Neural progenitor cell (in vitro differentiated cells): ENCODE results near the gene WDR88. TPM values are rescaled to one million over a fixed set of nuclear protein-coding genes. Genes with fewer than 3 reads are reported as not detected.

Experiments
- DNase-seq: peaks from one replicate; pipeline ENCODE4 v3.0.0-alpha.2; 2016; ENCODE audit warnings: low spot score
- H2AFZ ChIP-seq: fragments of 200-600 bp; sonication (generic); replicated peaks from 2 replicates; pipeline ENCODE4 v1.6.1; 2016; ENCODE audit warnings: antibody characterized with exemption
- H3F3A ChIP-seq: fragments of 200-600 bp; sonication (generic); 2 replicates; pipeline ENCODE4 v1.6.1; 2016; ENCODE audit warnings: antibody characterized with exemption, low read depth
- H3K27ac ChIP-seq: fragments of 200-600 bp; sonication (generic); 2 replicates; pipeline ENCODE4 v1.5.1; 2016; ENCODE audit warnings: mild to moderate bottlenecking
- H3K27me3 ChIP-seq: fragments of 200-600 bp; sonication (generic); 2 replicates; pipeline ENCODE4 v1.6.1; 2016; ENCODE audit warnings: mild to moderate bottlenecking, moderate library complexity
- H3K36me3 ChIP-seq: fragments of 200-600 bp; sonication (generic); 2 replicates; pipeline ENCODE4 v1.5.1; 2016
- H3K4me1 ChIP-seq: fragments of 200-600 bp; sonication (generic); 2 replicates; pipeline ENCODE4 v1.6.1; 2016; ENCODE audit warnings: mixed run types
- H3K4me2 ChIP-seq: fragments of 200-600 bp; sonication (generic); 2 replicates; pipeline ENCODE4 v1.6.1; 2016
- H3K4me3 ChIP-seq: fragments of 200-600 bp; sonication (generic); 2 replicates; pipeline ENCODE4 v1.5.1; 2016
- H3K79me2 ChIP-seq: fragments of 200-600 bp; sonication (generic); 2 replicates; pipeline ENCODE4 v1.6.1; 2016; ENCODE audit warnings: low read depth
- H3K9ac ChIP-seq: fragments of 200-600 bp; sonication (generic); 2 replicates; pipeline ENCODE4 v1.6.1; 2016
- H3K9me3 ChIP-seq: fragments of 200-600 bp; sonication (generic); 2 replicates; pipeline ENCODE4 v1.5.1; 2016; ENCODE audit warnings: low read depth
- H4K20me1 ChIP-seq: fragments of 200-600 bp; sonication (generic); 2 replicates; pipeline ENCODE4 v1.6.1; 2016; ENCODE audit warnings: low read depth
- H3K27ac Mint-ChIP-seq: 3 replicates; pipeline ENCODE4 v1.8.0; 2021; ENCODE audit warnings: mixed read lengths
- H3K27me3 Mint-ChIP-seq: 2 replicates; pipeline ENCODE4 v1.8.0; 2022; ENCODE audit warnings: low read depth, mild to moderate bottlenecking, inconsistent platforms, moderate library complexity, mixed read lengths; ENCODE audit not compliant: insufficient read depth
- H3K36me3 Mint-ChIP-seq: 3 replicates; pipeline ENCODE4 v1.8.0; 2021; ENCODE audit warnings: mixed read lengths
- H3K4me1 Mint-ChIP-seq: 3 replicates; pipeline ENCODE4 v1.8.0; 2021; ENCODE audit warnings: mixed read lengths
- H3K4me3 Mint-ChIP-seq: 3 replicates; pipeline ENCODE4 v1.8.0; 2021; ENCODE audit warnings: mild to moderate bottlenecking, moderate library complexity, mixed read lengths
- H3K9me3 Mint-ChIP-seq: 3 replicates; pipeline ENCODE4 v1.8.0; 2020; ENCODE audit warnings: mixed read lengths
- EZH2 ChIP-seq: fragments of 200-600 bp; sonication (generic); IDR thresholded peaks from 2 replicates; pipeline ENCODE4 v1.6.1; 2017; ENCODE audit warnings: antibody characterized with exemption, mild to moderate bottlenecking, moderate library complexity
- EZH2phosphoT487 ChIP-seq: fragments of 200-600 bp; sonication (generic); IDR thresholded peaks from 2 replicates; pipeline ENCODE4 v1.6.1; 2017; ENCODE audit warnings: antibody characterized with exemption
- total RNA-seq: library from RNA; depleted of rRNA; stranded (reverse); fragments of >200 nt; gene quantifications from 2 replicates; pipeline ENCODE4 v1.2.3, GENCODE V29; 2015; ENCODE audit warnings: low replicate concordance
- TF ChIP-seq, protein P1 (sequence below): fragments of 200-600 bp; sonication (generic); IDR thresholded peaks from 2 replicates; pipeline ENCODE4 v1.5.1; 2017; ENCODE audit warnings: antibody characterized with exemption, mild to moderate bottlenecking

Gene WDR88
- total RNA-seq, 1 donor from 2014 or later, result not detected

DNA sequence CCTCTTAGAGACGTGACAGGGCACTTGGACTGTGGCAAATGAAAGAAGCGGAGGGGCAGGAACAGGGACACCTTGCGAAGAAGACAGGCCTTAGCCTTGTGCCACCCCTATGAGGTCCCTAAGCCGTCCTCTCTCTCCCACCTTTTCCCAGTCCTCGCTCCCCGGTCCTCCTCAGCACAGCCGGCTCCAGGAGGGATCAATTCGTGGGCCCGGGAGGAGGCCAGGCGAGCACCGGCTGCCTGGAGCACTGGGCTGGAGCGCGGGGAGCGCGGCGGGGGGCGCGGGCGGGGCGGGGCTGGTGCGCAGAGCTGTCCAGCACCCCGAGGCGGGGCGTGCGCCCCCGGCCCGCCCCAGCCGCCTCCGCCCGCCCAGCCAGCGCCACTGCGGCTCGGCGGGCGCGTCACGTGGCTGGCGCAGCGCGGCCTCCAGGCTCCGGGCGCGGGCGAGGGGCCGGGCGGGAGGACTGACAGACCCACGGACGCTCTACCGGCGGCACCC is 62.0 kb downstream of the WDR88 start, which contains the start of gene LRP3:
Gene LRP3 (plus strand): TSS at position 466 of the 498 bp plus-strand sequence. CDS start 456 bp downstream, outside the sequence.
- H3K79me2 ChIP-seq, result no peaks in the 10 kb centered on the region
- peaks cover 4% of the 10 kb centered on the region for H3F3A ChIP-seq
- H3K4me3 ChIP-seq, result peak within 1 kb of the TSS; percentile 84
- Mint-ChIP-seq H3K9me3 (no peaks in the 10 kb centered on the region), H3K27me3 (peaks cover 10% of the 10 kb centered on the region), H3K4me1 (peaks cover 13% of the 10 kb centered on the region), H3K27ac (peak within 1 kb of the TSS; percentile 37), H3K4me3 (peak within 1 kb of the TSS; percentile 92), H3K36me3 (peaks cover 4% of the 10 kb centered on the region)
- H2AFZ ChIP-seq, result peak within 1 kb of the TSS; percentile 79
- H3K27me3 ChIP-seq, result peaks cover 28% of the 10 kb centered on the region
- H3K4me2 ChIP-seq, result peak within 1 kb of the TSS; percentile 91
- H3K9ac ChIP-seq, result no peak within 1 kb of the TSS
- H4K20me1 ChIP-seq, result peaks cover 21% of the 10 kb centered on the region
- TF ChIP-seq EZH2phosphoT487, result no peak
- TF ChIP-seq EZH2, result no peak
- TF ChIP-seq, protein P1, sequence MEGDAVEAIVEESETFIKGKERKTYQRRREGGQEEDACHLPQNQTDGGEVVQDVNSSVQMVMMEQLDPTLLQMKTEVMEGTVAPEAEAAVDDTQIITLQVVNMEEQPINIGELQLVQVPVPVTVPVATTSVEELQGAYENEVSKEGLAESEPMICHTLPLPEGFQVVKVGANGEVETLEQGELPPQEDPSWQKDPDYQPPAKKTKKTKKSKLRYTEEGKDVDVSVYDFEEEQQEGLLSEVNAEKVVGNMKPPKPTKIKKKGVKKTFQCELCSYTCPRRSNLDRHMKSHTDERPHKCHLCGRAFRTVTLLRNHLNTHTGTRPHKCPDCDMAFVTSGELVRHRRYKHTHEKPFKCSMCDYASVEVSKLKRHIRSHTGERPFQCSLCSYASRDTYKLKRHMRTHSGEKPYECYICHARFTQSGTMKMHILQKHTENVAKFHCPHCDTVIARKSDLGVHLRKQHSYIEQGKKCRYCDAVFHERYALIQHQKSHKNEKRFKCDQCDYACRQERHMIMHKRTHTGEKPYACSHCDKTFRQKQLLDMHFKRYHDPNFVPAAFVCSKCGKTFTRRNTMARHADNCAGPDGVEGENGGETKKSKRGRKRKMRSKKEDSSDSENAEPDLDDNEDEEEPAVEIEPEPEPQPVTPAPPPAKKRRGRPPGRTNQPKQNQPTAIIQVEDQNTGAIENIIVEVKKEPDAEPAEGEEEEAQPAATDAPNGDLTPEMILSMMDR, result no peak
- no peaks in the 10 kb centered on the region for H3K9me3 ChIP-seq
- H3K27ac ChIP-seq, result no peak within 1 kb of the TSS
- H3K4me1 ChIP-seq, result peaks cover 6% of the 10 kb centered on the region
- no peaks in the 10 kb centered on the region for H3K36me3 ChIP-seq
- peak; percentile 84 for DNase-seq

- H3K9me3 ChIP-seq, result no peaks in the 10 kb centered on the region
- no peak overlapping the region for H3K4me3 Mint-ChIP-seq
- no peak overlapping the region for H3K27ac Mint-ChIP-seq
- peaks cover 6% of the 10 kb centered on the region for H3K4me1 ChIP-seq
- no peaks in the 10 kb centered on the region for H3K36me3 ChIP-seq
- H3K27me3 ChIP-seq, result peaks cover 28% of the 10 kb centered on the region
- H3K27ac ChIP-seq, result no peak overlapping the region
- H3K27me3 Mint-ChIP-seq, result peaks cover 10% of the 10 kb centered on the region
- H3K4me3 ChIP-seq, result peak overlapping the region; percentile 84
- H3K9me3 Mint-ChIP-seq, result no peaks in the 10 kb centered on the region
- TF ChIP-seq, protein P1, result no peak
- no peak for TF ChIP-seq EZH2phosphoT487
- no peak for TF ChIP-seq EZH2
- no peaks in the 10 kb centered on the region for H3K79me2 ChIP-seq
- no peak overlapping the region for H3K9ac ChIP-seq
- H3K4me1 Mint-ChIP-seq, result peaks cover 13% of the 10 kb centered on the region
- H3F3A ChIP-seq, result peaks cover 4% of the 10 kb centered on the region
- peak overlapping the region; percentile 79 for H2AFZ ChIP-seq
- H3K4me2 ChIP-seq, result peak overlapping the region; percentile 91
- peaks cover 21% of the 10 kb centered on the region for H4K20me1 ChIP-seq
- peaks cover 6% of the 10 kb centered on the region for H3K36me3 Mint-ChIP-seq
- DNase-seq, result peak; percentile 47
Observed at GRCh38 chr19:33194532-33194885, 62.6 kb downstream of the WDR88 start.

DNA sequence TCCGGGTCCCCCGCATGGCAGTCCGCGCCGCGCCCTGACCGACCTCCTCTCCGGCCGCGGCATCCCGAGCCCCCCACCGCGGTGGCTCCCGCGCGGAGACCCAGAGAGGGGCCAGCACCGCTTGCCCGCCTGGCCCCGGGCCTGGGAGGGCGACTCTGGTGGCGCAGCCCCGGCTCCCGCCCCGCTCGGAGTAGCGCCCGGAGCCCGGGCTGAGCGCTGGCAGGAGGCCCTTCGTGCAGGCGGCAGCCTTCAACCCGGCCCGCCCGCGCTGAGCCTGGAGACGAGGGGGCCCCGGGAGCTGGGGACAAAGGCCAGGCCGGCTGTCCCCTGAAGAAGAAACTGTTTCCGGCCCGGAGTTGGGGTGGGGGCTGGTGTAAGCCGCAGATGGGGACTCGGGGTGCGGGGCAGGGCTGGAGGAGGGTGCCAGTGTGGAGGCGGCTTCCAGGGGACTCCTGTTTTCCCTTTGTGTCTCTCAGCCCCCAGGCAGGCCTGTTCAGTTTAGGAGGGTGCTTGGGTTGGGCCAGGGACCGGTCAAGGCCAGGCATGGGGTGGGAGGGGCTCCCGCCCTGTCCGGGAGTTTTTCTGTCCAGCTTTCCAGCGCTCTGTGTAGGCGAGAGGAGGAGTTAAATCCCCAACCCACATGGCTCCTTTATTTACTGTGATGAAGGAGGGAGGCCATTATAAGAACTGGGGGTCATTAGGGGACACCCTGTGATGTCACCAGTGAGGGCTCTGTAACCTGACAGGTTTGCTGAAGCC is 63.2 kb downstream of the WDR88 start:
- H3K4me3 Mint-ChIP-seq, result peak overlapping the region; percentile 92
- H3K9me3 Mint-ChIP-seq, result no peaks in the 10 kb centered on the region
- Histone ChIP-seq H3K79me2 (no peaks in the 10 kb centered on the region), H3K9me3 (no peaks in the 10 kb centered on the region), H4K20me1 (peaks cover 21% of the 10 kb centered on the region), H3K9ac (no peak overlapping the region), H3K36me3 (no peaks in the 10 kb centered on the region), H3K4me1 (peaks cover 6% of the 10 kb centered on the region), H2AFZ (peak overlapping the region; percentile 79), H3K4me2 (peak overlapping the region; percentile 91), H3K27me3 (peaks cover 28% of the 10 kb centered on the region), H3K27ac (no peak overlapping the region), H3F3A (peaks cover 4% of the 10 kb centered on the region), H3K4me3 (peak overlapping the region; percentile 84)
- TF ChIP-seq, protein P1, result no peak
- TF ChIP-seq EZH2, result no peak
- no peak for TF ChIP-seq EZH2phosphoT487
- peak; percentile 59 for DNase-seq
- H3K4me1 Mint-ChIP-seq, result peaks cover 13% of the 10 kb centered on the region
- no peak overlapping the region for H3K27ac Mint-ChIP-seq
- H3K27me3 Mint-ChIP-seq, result peaks cover 10% of the 10 kb centered on the region
- H3K36me3 Mint-ChIP-seq, result peaks cover 6% of the 10 kb centered on the region
